HepG2 (cell line): Measurements from ENCODE around the gene SERPINA9. TPM values are rescaled to one million over a fixed set of nuclear protein-coding genes. Genes with fewer than 3 reads are reported as not detected.
A peak's percentile ranks its signal among the peaks of the same experiment; 100 is the strongest.

Source experiments
- ELF3 ChIP-seq: IDR thresholded peaks from 2 replicates; pipeline ENCODE4 v1.6.1; 2016; ENCODE audit warnings: missing genetic modification reagents, missing compliant biosample characterization
- FOXK1 ChIP-seq: sonication (generic); formaldehyde crosslinking; IDR thresholded peaks from 2 replicates; pipeline ENCODE4 v1.4.0; 2020; ENCODE audit warnings: low read depth, missing genetic modification reagents, borderline replicate concordance
- MEF2D ChIP-seq: sonication (generic); formaldehyde crosslinking; IDR thresholded peaks from 2 replicates; pipeline ENCODE4 v1.5.1; 2020; ENCODE audit warnings: mild to moderate bottlenecking, missing genetic modification reagents
- NAIF1 ChIP-seq: sonication (generic); formaldehyde crosslinking; IDR thresholded peaks from 2 replicates; pipeline ENCODE4 v1.5.0; 2020; ENCODE audit warnings: mild to moderate bottlenecking, missing genetic modification reagents, borderline replicate concordance
- NCOA2 ChIP-seq: sonication (generic); formaldehyde crosslinking; IDR thresholded peaks from 2 replicates; pipeline ENCODE4 v1.8.0; 2022; ENCODE audit warnings: inconsistent platforms
- NFYB ChIP-seq: sonication (generic); formaldehyde crosslinking; IDR thresholded peaks from 2 replicates; pipeline ENCODE4 v1.4.0; 2020; ENCODE audit warnings: missing genetic modification reagents
- PAX8 ChIP-seq: sonication (generic); formaldehyde crosslinking; IDR thresholded peaks from 2 replicates; pipeline ENCODE4 v1.8.0; 2022; ENCODE audit warnings: mild to moderate bottlenecking, missing genetic modification reagents, borderline replicate concordance
- SNRNP70 ChIP-seq: fragments of 200-400 bp; formaldehyde crosslinking; IDR thresholded peaks from 2 replicates; pipeline ENCODE4 v1.6.1; 2017; ENCODE audit warnings: mild to moderate bottlenecking, low read depth, low read length, moderate library complexity
- ZFY ChIP-seq: sonication (generic); formaldehyde crosslinking; IDR thresholded peaks from 2 replicates; pipeline ENCODE4 v1.4.0; 2020; ENCODE audit warnings: missing genetic modification reagents
- ZMYM2 ChIP-seq: sonication (generic); formaldehyde crosslinking; IDR thresholded peaks from 2 replicates; pipeline ENCODE4 v1.8.0; 2022; ENCODE audit warnings: mild to moderate bottlenecking, missing genetic modification reagents
- ZNF501 ChIP-seq: sonication (generic); formaldehyde crosslinking; IDR thresholded peaks from 2 replicates; pipeline ENCODE4 v1.5.1; 2020; ENCODE audit warnings: mild to moderate bottlenecking, moderate library complexity, missing genetic modification reagents
- polyA plus RNA-seq, 8 experiments: library from polyadenylated mRNA; depleted of rRNA in 3 of 8; stranded (reverse) in 7 of 8; unstranded in 1 of 8; fragments of >200 nt; fragmentation: Illumina TruSeq in 4 of 8; extraction: Trizol in 4 of 8; gene quantifications; 2 replicates each; pipeline versions ENCODE4 v1.2.1 to v1.2.3, GENCODE V29; 2011 to 2016; ENCODE audit warnings: low read depth in 4 of 8, missing spikeins in 1 of 8, mixed read lengths in 1 of 8; ENCODE audit not compliant: insufficient read depth in 1 of 8
- total RNA-seq, 5 experiments: library from RNA; depleted of rRNA; stranded (reverse); fragments of >200 nt; fragmentation: Illumina TruSeq; extraction: Trizol; gene quantifications; 2 replicates each; pipeline ENCODE4 v1.2.3, GENCODE V29; 2016; ENCODE audit warnings: low read depth in 1 of 5
- TF ChIP-seq, protein P1 (sequence below): sonication (generic); formaldehyde crosslinking; conservative IDR thresholded peaks from 2 replicates; pipeline ENCODE4 v1.4.0; 2020; ENCODE audit warnings: mild to moderate bottlenecking, missing genetic modification reagents, moderate library complexity
- TF ChIP-seq, protein P2 (sequence below): sonication (generic); formaldehyde crosslinking; IDR thresholded peaks from 2 replicates; pipeline ENCODE4 v1.4.0; 2020; ENCODE audit warnings: missing genetic modification reagents
- TF ChIP-seq, protein P3 (sequence below): fragments of 450-650 bp; IDR thresholded peaks from 2 replicates; pipeline ENCODE4 v1.6.1; 2017
- TF ChIP-seq, protein P4 (sequence below), 2 experiments: IDR thresholded peaks; 2 replicates each; pipeline ENCODE4 v1.6.1; 2011 to 2012; ENCODE audit warnings: low read length in 2 of 2, borderline replicate concordance in 1 of 2, low read depth in 1 of 2, mild to moderate bottlenecking in 1 of 2, moderate library complexity in 1 of 2
- TF ChIP-seq, protein P5 (sequence below): sonication (generic); formaldehyde crosslinking; IDR thresholded peaks from 2 replicates; pipeline ENCODE4 v1.8.1; 2023; ENCODE audit warnings: mild to moderate bottlenecking, moderate library complexity, missing genetic modification reagents

Gene SERPINA9
- total and polyA plus RNA-seq, 2 of the 13 experiments (the other 11 are each of a cell fraction or from before 2014, with no cell fraction given): 0.21 TPM; not detected in 1

DNA sequence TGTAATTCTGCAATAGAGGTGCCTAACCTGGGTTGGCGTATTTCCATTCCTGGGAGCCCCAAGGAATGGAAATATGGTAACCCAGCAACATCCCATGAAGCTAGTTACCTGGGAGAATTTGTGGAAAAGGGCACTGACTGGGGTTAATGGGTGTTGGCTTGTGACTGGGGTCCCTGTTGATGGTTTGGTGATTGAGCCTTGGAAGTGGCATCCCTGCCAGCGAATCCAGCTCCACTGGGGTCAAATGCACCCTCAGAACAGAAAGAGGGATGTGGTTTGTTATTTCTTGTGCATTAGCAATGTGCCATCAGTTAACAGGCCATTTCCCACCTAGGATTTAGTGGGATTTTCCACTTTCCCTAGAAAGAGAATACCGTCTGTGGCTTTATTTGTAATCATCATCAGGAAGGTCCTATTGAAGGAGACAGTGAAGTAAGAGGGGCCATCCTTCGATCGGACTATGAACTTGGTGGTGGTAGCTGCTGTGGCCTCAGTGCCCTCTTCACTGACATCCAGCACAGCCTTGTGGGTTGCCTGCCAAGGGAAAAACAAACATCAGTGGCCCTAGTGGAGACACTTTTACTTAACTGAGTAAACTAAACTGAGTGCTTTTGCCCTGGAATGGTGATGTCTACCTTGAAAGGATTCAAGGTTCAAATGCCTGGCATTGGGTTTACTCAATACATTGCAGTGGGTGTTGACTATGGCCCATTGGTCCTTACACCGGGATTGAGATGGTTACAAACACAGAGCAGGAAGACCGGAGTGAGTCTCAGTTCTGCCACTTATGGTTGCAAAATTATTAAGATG, 13.0 kb downstream of the SERPINA9 start (continued):
- TF ChIP-seq, protein P1, sequence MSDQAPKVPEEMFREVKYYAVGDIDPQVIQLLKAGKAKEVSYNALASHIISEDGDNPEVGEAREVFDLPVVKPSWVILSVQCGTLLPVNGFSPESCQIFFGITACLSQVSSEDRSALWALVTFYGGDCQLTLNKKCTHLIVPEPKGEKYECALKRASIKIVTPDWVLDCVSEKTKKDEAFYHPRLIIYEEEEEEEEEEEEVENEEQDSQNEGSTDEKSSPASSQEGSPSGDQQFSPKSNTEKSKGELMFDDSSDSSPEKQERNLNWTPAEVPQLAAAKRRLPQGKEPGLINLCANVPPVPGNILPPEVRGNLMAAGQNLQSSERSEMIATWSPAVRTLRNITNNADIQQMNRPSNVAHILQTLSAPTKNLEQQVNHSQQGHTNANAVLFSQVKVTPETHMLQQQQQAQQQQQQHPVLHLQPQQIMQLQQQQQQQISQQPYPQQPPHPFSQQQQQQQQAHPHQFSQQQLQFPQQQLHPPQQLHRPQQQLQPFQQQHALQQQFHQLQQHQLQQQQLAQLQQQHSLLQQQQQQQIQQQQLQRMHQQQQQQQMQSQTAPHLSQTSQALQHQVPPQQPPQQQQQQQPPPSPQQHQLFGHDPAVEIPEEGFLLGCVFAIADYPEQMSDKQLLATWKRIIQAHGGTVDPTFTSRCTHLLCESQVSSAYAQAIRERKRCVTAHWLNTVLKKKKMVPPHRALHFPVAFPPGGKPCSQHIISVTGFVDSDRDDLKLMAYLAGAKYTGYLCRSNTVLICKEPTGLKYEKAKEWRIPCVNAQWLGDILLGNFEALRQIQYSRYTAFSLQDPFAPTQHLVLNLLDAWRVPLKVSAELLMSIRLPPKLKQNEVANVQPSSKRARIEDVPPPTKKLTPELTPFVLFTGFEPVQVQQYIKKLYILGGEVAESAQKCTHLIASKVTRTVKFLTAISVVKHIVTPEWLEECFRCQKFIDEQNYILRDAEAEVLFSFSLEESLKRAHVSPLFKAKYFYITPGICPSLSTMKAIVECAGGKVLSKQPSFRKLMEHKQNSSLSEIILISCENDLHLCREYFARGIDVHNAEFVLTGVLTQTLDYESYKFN (CRISPR knock-in tag): peak; percentile 93
- TF ChIP-seq PAX8 (CRISPR knock-in tag) (no peak), ZMYM2 (CRISPR knock-in tag) (peak; percentile 72; the same call in 1 of the 2 replicates), SNRNP70 (no peak), NFYB (CRISPR knock-in tag) (no peak), ZFY (CRISPR knock-in tag) (no peak), ZNF501 (CRISPR knock-in tag) (0 out of 2 replicates have a peak, but pooled peaks have one; percentile 12), NAIF1 (CRISPR knock-in tag) (no peak), FOXK1 (0 out of 2 replicates have a peak, but pooled peaks have one; percentile 51), NCOA2 (CRISPR knock-in tag) (peak; percentile 86), ELF3 (peak; percentile 63; the same call in 1 of the 2 replicates), MEF2D (CRISPR knock-in tag) (peak; percentile 35; the same call in 1 of the 2 replicates)
- TF ChIP-seq, protein P2, sequence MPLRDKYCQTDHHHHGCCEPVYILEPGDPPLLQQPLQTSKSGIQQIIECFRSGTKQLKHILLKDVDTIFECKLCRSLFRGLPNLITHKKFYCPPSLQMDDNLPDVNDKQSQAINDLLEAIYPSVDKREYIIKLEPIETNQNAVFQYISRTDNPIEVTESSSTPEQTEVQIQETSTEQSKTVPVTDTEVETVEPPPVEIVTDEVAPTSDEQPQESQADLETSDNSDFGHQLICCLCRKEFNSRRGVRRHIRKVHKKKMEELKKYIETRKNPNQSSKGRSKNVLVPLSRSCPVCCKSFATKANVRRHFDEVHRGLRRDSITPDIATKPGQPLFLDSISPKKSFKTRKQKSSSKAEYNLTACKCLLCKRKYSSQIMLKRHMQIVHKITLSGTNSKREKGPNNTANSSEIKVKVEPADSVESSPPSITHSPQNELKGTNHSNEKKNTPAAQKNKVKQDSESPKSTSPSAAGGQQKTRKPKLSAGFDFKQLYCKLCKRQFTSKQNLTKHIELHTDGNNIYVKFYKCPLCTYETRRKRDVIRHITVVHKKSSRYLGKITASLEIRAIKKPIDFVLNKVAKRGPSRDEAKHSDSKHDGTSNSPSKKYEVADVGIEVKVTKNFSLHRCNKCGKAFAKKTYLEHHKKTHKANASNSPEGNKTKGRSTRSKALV (CRISPR knock-in tag): no peak
- TF ChIP-seq, protein P3, sequence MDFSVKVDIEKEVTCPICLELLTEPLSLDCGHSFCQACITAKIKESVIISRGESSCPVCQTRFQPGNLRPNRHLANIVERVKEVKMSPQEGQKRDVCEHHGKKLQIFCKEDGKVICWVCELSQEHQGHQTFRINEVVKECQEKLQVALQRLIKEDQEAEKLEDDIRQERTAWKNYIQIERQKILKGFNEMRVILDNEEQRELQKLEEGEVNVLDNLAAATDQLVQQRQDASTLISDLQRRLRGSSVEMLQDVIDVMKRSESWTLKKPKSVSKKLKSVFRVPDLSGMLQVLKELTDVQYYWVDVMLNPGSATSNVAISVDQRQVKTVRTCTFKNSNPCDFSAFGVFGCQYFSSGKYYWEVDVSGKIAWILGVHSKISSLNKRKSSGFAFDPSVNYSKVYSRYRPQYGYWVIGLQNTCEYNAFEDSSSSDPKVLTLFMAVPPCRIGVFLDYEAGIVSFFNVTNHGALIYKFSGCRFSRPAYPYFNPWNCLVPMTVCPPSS: no peak
- TF ChIP-seq, protein P4, sequence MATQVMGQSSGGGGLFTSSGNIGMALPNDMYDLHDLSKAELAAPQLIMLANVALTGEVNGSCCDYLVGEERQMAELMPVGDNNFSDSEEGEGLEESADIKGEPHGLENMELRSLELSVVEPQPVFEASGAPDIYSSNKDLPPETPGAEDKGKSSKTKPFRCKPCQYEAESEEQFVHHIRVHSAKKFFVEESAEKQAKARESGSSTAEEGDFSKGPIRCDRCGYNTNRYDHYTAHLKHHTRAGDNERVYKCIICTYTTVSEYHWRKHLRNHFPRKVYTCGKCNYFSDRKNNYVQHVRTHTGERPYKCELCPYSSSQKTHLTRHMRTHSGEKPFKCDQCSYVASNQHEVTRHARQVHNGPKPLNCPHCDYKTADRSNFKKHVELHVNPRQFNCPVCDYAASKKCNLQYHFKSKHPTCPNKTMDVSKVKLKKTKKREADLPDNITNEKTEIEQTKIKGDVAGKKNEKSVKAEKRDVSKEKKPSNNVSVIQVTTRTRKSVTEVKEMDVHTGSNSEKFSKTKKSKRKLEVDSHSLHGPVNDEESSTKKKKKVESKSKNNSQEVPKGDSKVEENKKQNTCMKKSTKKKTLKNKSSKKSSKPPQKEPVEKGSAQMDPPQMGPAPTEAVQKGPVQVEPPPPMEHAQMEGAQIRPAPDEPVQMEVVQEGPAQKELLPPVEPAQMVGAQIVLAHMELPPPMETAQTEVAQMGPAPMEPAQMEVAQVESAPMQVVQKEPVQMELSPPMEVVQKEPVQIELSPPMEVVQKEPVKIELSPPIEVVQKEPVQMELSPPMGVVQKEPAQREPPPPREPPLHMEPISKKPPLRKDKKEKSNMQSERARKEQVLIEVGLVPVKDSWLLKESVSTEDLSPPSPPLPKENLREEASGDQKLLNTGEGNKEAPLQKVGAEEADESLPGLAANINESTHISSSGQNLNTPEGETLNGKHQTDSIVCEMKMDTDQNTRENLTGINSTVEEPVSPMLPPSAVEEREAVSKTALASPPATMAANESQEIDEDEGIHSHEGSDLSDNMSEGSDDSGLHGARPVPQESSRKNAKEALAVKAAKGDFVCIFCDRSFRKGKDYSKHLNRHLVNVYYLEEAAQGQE (IDR thresholded peaks at IDR 0.05; ENCODE audit: borderline replicate concordance in 1 of 2, low read depth in 1 of 2, low read length in 2 of 2): 0 out of 4 replicates have a peak, but pooled peaks of 1 of the 2 experiments have one; percentile 28
- TF ChIP-seq, protein P5, sequence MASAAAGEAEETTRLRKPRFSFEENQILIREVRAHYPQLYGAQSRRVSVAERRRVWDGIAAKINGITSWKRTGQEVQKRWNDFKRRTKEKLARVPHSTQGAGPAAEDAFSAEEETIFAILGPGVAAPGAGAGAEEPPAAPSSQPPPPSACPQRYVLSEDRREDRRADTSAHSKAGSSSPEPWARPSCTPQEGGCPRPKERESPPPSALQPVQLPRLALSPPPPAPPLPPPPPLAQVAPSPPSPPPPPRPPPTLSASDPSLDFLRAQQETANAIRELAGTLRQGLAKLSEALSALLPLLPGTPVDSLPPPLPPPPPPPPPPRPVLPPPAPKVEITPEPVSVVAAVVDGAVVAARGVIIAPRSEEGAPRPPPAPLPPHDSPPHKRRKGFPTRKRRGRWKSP: peak; percentile 50; the same call in 1 of the 2 replicates
